Measurements from ENCODE around the gene MNX1.

- TF ChIP-seq SUZ12 (IDR thresholded peaks at IDR 0.05): no peak
- no peak for TF ChIP-seq FOXM1 (IDR thresholded peaks at IDR 0.05; ENCODE audit: borderline replicate concordance)
- TF ChIP-seq TARDBP (IDR thresholded peaks at IDR 0.05): no peak
- TF ChIP-seq SP1 (IDR thresholded peaks at IDR 0.05): no peak
- no peak for TF ChIP-seq ZNF384 (IDR thresholded peaks at IDR 0.05)
- TF ChIP-seq LEF1 (IDR thresholded peaks at IDR 0.05; ENCODE audit: borderline replicate concordance): no peak
- no peak for TF ChIP-seq FOXA1 (IDR thresholded peaks at IDR 0.05)
- TF ChIP-seq BHLHE40 (IDR thresholded peaks at IDR 0.05; ENCODE audit: borderline replicate concordance): no peak
- TF ChIP-seq PKNOX1 (IDR thresholded peaks at IDR 0.05): no peak; the same call in 1 of the 2 replicates
- no peak for TF ChIP-seq ARNT (IDR thresholded peaks at IDR 0.05)
- no peak for TF ChIP-seq HDGF (IDR thresholded peaks at IDR 0.05; ENCODE audit: borderline replicate concordance)
- no peak for TF ChIP-seq L3MBTL2 (conservative IDR thresholded peaks at IDR 0.05)
- TF ChIP-seq ELF4 (IDR thresholded peaks at IDR 0.05): no peak
Observed at GRCh38 chr7:157028199-157028903, 17.9 kb upstream of the MNX1 start.
